ENCODE data around the gene SMARCAD1.

Gene SMARCAD1

GRCh38 chr4:94244829-94245185, 37.1 kb downstream of the SMARCAD1 start:
- no peak overlapping the region for H3K4me3 ChIP-seq (ENCODE audit: severe bottlenecking)
- H3K9me3 ChIP-seq (ENCODE audit: severe bottlenecking): no peaks in the 10 kb centered on the region
- H3K27me3 ChIP-seq (ENCODE audit: insufficient read depth, poor library complexity, severe bottlenecking): no peaks in the 10 kb centered on the region
- peaks cover 83% of the 10 kb centered on the region for H3K36me3 ChIP-seq (ENCODE audit: low read depth)
- no peak overlapping the region for H3K27ac ChIP-seq (ENCODE audit: poor library complexity, severe bottlenecking)
- no peaks in the 10 kb centered on the region for H3K4me1 ChIP-seq (ENCODE audit: insufficient read depth, poor library complexity, severe bottlenecking)
- TF ChIP-seq CTCF (IDR thresholded peaks at IDR 0.05; ENCODE audit: poor library complexity, severe bottlenecking): no peak
- ATAC-seq (ENCODE audit: low read depth) (no peak), DNase-seq (ENCODE audit: low spot score) (no peak)

DNA sequence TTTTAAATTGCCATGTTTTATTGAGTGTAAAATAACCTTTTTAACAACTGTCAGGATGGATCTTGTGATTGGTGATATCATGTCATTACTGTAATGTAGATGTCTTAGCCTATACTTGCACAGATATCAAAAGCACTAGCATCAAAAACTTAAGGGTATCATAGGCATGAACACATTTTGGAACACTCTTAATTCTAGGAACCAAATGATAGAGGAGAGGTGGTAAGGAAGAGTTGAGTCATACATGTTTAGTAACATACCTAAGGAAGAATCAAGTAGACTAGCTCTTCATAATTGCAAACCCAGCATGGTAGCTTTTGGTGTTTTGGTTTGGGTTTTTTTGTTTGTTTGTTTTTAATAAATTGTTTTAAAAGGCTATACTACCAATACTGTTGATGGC, 43.4 kb downstream of the SMARCAD1 start:
- DNase-seq (ENCODE audit: low spot score) (no peak), ATAC-seq (ENCODE audit: low read depth) (no peak)
- TF ChIP-seq CTCF (IDR thresholded peaks at IDR 0.05; ENCODE audit: poor library complexity, severe bottlenecking): no peak
- Histone ChIP-seq H3K9me3 (ENCODE audit: severe bottlenecking) (no peaks in the 10 kb centered on the region), H3K27me3 (ENCODE audit: insufficient read depth, poor library complexity, severe bottlenecking) (no peaks in the 10 kb centered on the region), H3K27ac (ENCODE audit: poor library complexity, severe bottlenecking) (no peak overlapping the region), H3K36me3 (ENCODE audit: low read depth) (peaks cover 94% of the 10 kb centered on the region), H3K4me1 (ENCODE audit: insufficient read depth, poor library complexity, severe bottlenecking) (no peaks in the 10 kb centered on the region), H3K4me3 (ENCODE audit: severe bottlenecking) (no peak overlapping the region)

- Histone ChIP-seq H3K27me3 (ENCODE audit: insufficient read depth, poor library complexity, severe bottlenecking) (no peaks in the 10 kb centered on the region), H3K4me3 (ENCODE audit: severe bottlenecking) (no peak overlapping the region), H3K4me1 (ENCODE audit: insufficient read depth, poor library complexity, severe bottlenecking) (no peaks in the 10 kb centered on the region), H3K9me3 (ENCODE audit: severe bottlenecking) (no peaks in the 10 kb centered on the region), H3K27ac (ENCODE audit: poor library complexity, severe bottlenecking) (no peak overlapping the region), H3K36me3 (ENCODE audit: low read depth) (peaks cover 79% of the 10 kb centered on the region)
- ATAC-seq (ENCODE audit: low read depth) (no peak), DNase-seq (ENCODE audit: low spot score) (no peak)
- no peak for TF ChIP-seq CTCF (IDR thresholded peaks at IDR 0.05; ENCODE audit: poor library complexity, severe bottlenecking)
Measured at GRCh38 chr4:94253036-94253435, 45.4 kb downstream of the SMARCAD1 start.

DNA sequence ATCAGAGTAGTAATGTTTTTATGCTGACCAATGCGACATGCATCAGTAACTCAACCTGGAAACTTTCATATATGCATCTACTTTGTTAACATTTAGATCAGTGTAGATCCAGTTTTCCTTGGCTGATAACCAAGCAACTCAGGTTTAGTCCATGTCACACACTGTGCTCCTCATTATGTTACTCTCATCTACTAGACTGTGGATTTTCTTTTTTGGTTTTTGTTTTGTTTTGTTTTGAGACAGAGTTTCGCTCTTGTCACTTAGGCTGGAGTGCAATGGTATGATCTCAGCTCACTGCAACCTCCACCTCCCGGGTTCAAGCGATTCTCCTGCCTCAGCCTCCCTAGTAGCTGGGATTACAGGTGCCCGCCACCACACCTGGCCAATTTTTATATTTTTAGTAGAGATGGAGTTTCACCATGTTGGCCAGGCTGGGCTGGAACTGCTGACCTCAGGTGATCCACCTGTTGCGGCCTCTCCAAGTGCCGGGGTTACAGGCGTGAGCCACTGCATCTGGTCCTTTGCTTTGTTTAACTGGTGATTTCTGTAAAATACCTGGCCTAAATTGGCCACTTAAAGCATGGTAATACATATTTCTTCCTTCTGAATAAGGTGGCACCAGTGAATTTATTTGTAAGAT, 48.6 kb downstream of the SMARCAD1 start:
- H3K36me3 ChIP-seq (ENCODE audit: low read depth): peaks cover 60% of the 10 kb centered on the region
- no peak for ATAC-seq (ENCODE audit: low read depth)

More for the DNA sequence above, 48.6 kb downstream of the SMARCAD1 start:
- no peaks in the 10 kb centered on the region for H3K4me1 ChIP-seq (ENCODE audit: insufficient read depth, poor library complexity, severe bottlenecking)
- H3K27ac ChIP-seq (ENCODE audit: poor library complexity, severe bottlenecking): no peak overlapping the region
- DNase-seq (ENCODE audit: low spot score): no peak
- H3K9me3 ChIP-seq (ENCODE audit: severe bottlenecking): no peaks in the 10 kb centered on the region
- no peak overlapping the region for H3K4me3 ChIP-seq (ENCODE audit: severe bottlenecking)
- H3K27me3 ChIP-seq (ENCODE audit: insufficient read depth, poor library complexity, severe bottlenecking): no peaks in the 10 kb centered on the region
- no peak for TF ChIP-seq CTCF (IDR thresholded peaks at IDR 0.05; ENCODE audit: poor library complexity, severe bottlenecking)
